Activated CD8-positive, alpha-beta T cell treated with anti-CD3 and anti-CD28 coated beads for 36 hours (primary cell): Measurements from ENCODE around the gene MICALL2. TPM values are rescaled to one million over a fixed set of nuclear protein-coding genes. Genes with fewer than 3 reads are reported as not detected.

ENCODE experiments used
- ATAC-seq: fragments of 200-7000 bp; cut with Tn5 transposase; one replicate; pipeline ENCODE4 v1.10.0; 2021; ENCODE audit warnings: mild to moderate bottlenecking, moderate library complexity
- CTCF ChIA-PET: fragments of 350-600 bp; sonication (Branson Sonifier 250); formaldehyde crosslinking; loops from one replicate; lab custom pipeline; 2021; ENCODE audit warnings: antibody characterized with exemption; lab: Charles Lee
- POLR2A ChIA-PET: fragments of 350-600 bp; sonication (Branson Sonifier 250); formaldehyde crosslinking; loops from one replicate; lab custom pipeline; 2021; ENCODE audit warnings: antibody characterized with exemption; lab: Charles Lee
- DNase-seq: peaks from one replicate; pipeline ENCODE4 v3.0.0-alpha.2; 2020
- H3K27ac Mint-ChIP-seq: one replicate; pipeline ENCODE4 v1.8.0; 2021; ENCODE audit warnings: mild to moderate bottlenecking, mixed read lengths
- H3K27me3 Mint-ChIP-seq: one replicate; pipeline ENCODE4 v1.8.0; 2021; ENCODE audit warnings: mixed read lengths
- H3K36me3 Mint-ChIP-seq: one replicate; pipeline ENCODE4 v1.8.0; 2021; ENCODE audit warnings: low read depth, mixed read lengths
- H3K4me1 Mint-ChIP-seq: one replicate; pipeline ENCODE4 v1.8.0; 2021; ENCODE audit warnings: low read depth, mixed read lengths
- H3K4me3 Mint-ChIP-seq: one replicate; pipeline ENCODE4 v1.8.0; 2021; ENCODE audit warnings: mild to moderate bottlenecking, moderate library complexity, mixed read lengths
- H3K9me3 Mint-ChIP-seq: one replicate; pipeline ENCODE4 v1.8.0; 2021; ENCODE audit warnings: mixed read lengths
- CTCF ChIP-seq: fragments of 200-600 bp; IDR thresholded peaks from one replicate; pipeline ENCODE4 v1.8.0; 2022; ENCODE audit warnings: antibody characterized with exemption, mild to moderate bottlenecking
- intact Hi-C: fragments of 100-400 bp; cut with micrococcal nuclease; formaldehyde crosslinking; loops from one replicate; pipeline ENCODE4 v1.10.0; 2022
- total RNA-seq, 2 experiments: library from RNA; stranded (reverse); gene quantifications; one replicate each; pipeline ENCODE4 v1.2.3, GENCODE V29; 2021

The MICALL2 gene
- total RNA-seq, 2 experiments from 2014 or later, result 3.0 to 4.2 TPM

DNA sequence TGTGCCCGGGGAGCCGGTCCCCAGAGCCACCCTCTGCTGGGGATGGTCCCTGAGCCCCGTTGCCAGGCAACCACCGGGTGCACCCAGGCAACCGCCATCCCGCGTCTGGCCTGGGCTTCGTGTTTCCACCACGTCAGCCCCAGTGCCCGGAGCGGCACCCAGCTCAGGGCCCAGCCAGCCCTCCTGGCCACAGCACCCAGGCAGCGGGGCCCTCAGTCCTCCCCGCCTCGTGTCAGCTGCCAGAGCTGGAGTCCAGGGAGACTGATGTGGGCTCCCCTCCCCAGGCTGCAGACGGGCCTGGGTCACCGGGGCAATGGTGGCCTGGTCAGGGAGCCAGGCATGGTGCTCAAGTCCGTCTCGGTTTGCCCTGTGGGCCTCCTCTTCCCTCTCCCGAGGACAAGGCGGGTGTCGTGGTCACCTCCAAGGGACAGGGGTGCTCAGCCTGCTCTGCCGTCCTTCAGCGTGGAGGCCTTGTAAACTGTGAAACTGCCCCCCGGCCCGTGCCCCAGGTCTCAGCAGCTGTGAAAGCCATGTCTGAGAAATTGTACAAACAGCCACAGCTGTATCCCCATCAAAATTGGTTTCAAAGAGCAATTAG is 72.5 kb downstream of the MICALL2 start:
- POLR2A ChIA-PET, result no interaction called here
- Mint-ChIP-seq H3K4me3 (no peak overlapping the region), H3K27me3 (peaks cover 10% of the 10 kb centered on the region), H3K36me3 (peaks cover 1% of the 10 kb centered on the region), H3K4me1 (no peaks in the 10 kb centered on the region), H3K27ac (no peak overlapping the region), H3K9me3 (no peaks in the 10 kb centered on the region)
- no peak for DNase-seq
- CTCF ChIA-PET, result interaction anchor here (1.3 kb wide), 1 partner anchor 17 kb away, joined by 3 read pairs; no protein-coding TSS in a partner anchor
- TF ChIP-seq CTCF, result no peak
- no peak for ATAC-seq
- intact Hi-C loops, result no loop called here

DNA sequence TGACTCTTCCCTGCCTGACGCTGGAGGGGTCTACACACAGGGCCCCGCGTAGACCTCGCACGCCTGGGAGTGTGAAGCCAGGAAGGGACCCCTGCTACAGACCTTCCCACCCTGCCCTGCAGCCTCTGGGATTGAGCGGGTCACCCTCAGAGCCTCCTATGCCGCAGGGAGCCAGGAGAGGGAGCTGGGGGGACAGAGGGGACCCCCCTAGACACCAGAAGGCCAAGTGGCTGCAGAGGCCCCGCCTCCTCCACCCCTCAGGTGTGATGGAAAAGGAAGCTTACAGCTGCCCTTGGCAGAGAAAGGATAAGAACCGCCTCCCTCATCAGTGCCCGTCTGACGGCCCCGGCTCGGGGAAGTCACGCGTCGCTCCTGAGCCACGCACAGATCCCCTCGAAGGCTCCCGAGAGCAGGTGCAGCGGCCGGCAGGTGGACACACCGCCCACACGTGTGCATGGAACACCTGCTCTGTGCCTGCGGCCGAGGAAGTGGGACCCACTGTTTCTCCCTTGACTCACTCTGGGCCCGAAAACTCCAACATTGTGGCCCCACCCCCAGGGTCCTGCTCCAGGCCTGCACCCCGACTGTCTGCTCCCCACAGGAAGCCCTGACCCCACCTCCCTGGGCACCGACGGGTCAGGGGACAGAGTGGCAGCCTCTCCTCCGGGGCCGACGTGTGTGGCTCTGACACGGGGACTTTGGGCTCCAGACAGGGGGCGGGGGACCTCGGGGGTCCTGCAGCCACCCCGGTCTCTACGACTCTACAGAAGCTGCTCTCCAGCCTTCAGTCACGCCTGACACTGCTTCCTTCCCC is 73.3 kb downstream of the MICALL2 start:
- Mint-ChIP-seq H3K27ac (no peak overlapping the region), H3K4me1 (no peaks in the 10 kb centered on the region), H3K9me3 (no peaks in the 10 kb centered on the region), H3K36me3 (peaks cover 1% of the 10 kb centered on the region), H3K27me3 (peaks cover 10% of the 10 kb centered on the region), H3K4me3 (no peak overlapping the region)
- intact Hi-C loops, result no loop called here
- no peak for TF ChIP-seq CTCF
- ChIA-PET CTCF (interaction anchor here (1.3 kb wide), 1 partner anchor 18 kb away, joined by 3 read pairs; no protein-coding TSS in a partner anchor), POLR2A (no interaction called here)
- DNase-seq, result no peak
- ATAC-seq, result no peak

GRCh38 chr7:1385086-1385808 is 74.0 kb downstream of the MICALL2 start:
- CTCF ChIA-PET, result no interaction called here
- intact Hi-C loops, result no loop called here

More at GRCh38 chr7:1385086-1385808, 74.0 kb downstream of the MICALL2 start:
- Mint-ChIP-seq H3K27ac (no peak overlapping the region), H3K36me3 (no peaks in the 10 kb centered on the region), H3K27me3 (peaks cover 10% of the 10 kb centered on the region), H3K4me3 (no peak overlapping the region), H3K9me3 (no peaks in the 10 kb centered on the region), H3K4me1 (no peaks in the 10 kb centered on the region)
- no peak for DNase-seq
- POLR2A ChIA-PET, result no interaction called here
- ATAC-seq, result no peak
- TF ChIP-seq CTCF, result no peak

Other genes starting within 250 kb of the MICALL2 start
- not detected for gene UNCX, start 226.6 kb downstream of the MICALL2 start, total RNA-seq
- gene INTS1, start 44.9 kb upstream of the MICALL2 start, total RNA-seq, result 100 to 1,000 TPM; 100 to 103 TPM
- 10 to 100 TPM; 34.3 to 42.9 TPM for gene MAFK, start 71.2 kb upstream of the MICALL2 start, total RNA-seq
- not detected for gene TMEM184A, start 96.7 kb upstream of the MICALL2 start, total RNA-seq
- 10 to 100 TPM; 38.9 to 41.5 TPM for gene PSMG3, start 110.6 kb upstream of the MICALL2 start, total RNA-seq
- under 1 TPM; 0.20 to 0.36 TPM for gene ELFN1, start 210.8 kb upstream of the MICALL2 start, total RNA-seq